Thoracic aorta (tissue), 2 donors: ENCODE results near the gene EEF1AKMT1. TPM values are rescaled to one million over a fixed set of nuclear protein-coding genes. Genes with fewer than 3 reads are reported as not detected.

Source experiments
- ATAC-seq: fragments of 150-250 bp; one replicate; pipeline ENCODE4 v1.8.0; 2017; ENCODE audit warnings: low read depth; ENCODE audit not compliant: insufficient number of reproducible peaks, low FRiP score
- DNase-seq: peaks from one replicate; pipeline ENCODE4 v3.0.0-alpha.2; 2020; ENCODE audit warnings: low spot score
- H3K27ac ChIP-seq, 2 donors: fragments of 200-600 bp; sonication (generic); 1 replicate in 1 of 2; 2 replicates in 1 of 2; pipeline ENCODE4 v1.5.1; 2016; ENCODE audit warnings: mild to moderate bottlenecking in 2 of 2, moderate library complexity in 2 of 2
- H3K27me3 ChIP-seq: fragments of 200-600 bp; sonication (generic); replicated peaks from 2 replicates; pipeline ENCODE4 v1.6.0; 2016; ENCODE audit warnings: mild to moderate bottlenecking; ENCODE audit not compliant: insufficient read depth
- H3K36me3 ChIP-seq: fragments of 200-600 bp; sonication (generic); one replicate; pipeline ENCODE4 v1.5.1; 2016
- H3K4me1 ChIP-seq, 2 donors: fragments of 200-600 bp; sonication (generic); 1 replicate in 1 of 2; 2 replicates in 1 of 2; pipeline versions ENCODE4 v1.5.1 to v1.6.0; 2016; ENCODE audit warnings: low read depth in 2 of 2, mild to moderate bottlenecking in 1 of 2; ENCODE audit not compliant: control insufficient read depth in 1 of 2
- H3K4me3 ChIP-seq: fragments of 200-600 bp; sonication (generic); 2 replicates; pipeline ENCODE4 v1.5.1; 2016; ENCODE audit warnings: mild to moderate bottlenecking
- H3K9me3 ChIP-seq: fragments of 200-600 bp; sonication (generic); 2 replicates; pipeline ENCODE4 v1.5.1; 2016
- CTCF ChIP-seq: fragments of 200-600 bp; sonication (generic); IDR thresholded peaks from one replicate; pipeline ENCODE4 v1.5.1; 2019; ENCODE audit warnings: antibody characterized with exemption
- total RNA-seq, 2 donors: library from RNA; depleted of rRNA; stranded (reverse); fragments of >200 nt; gene quantifications; one replicate each; pipeline versions ENCODE4 v1.1.0 to v1.2.3, GENCODE V29; 2016

Gene EEF1AKMT1
- total RNA-seq, 2 donors from 2014 or later: 8.4 to 12.7 TPM

DNA sequence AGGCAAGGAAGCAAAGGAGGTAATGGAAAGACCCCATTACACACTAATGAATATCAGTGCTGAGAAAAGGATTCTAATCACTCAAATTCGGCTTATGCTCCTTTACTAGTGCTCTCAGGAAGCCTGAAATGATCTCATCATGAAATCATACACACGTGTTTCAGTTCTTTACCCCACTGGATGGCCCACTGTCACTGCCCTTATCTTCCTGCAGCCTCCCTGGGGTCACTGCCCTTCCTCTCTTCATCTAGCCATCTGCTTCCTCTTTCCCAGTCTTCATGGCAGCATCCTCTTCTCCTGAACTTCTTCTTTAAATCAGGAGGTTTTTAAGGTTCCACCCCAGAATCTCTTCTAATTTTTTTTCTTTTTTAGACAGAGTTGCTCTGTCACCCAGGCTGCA lies 27.9 kb upstream of the EEF1AKMT1 start:
- TF ChIP-seq CTCF: no peak
- H3K4me1 ChIP-seq: peaks cover 2 to 8% of the 10 kb centered on the region in 2 donors
- no peak for ATAC-seq
- no peaks in the 10 kb centered on the region for H3K9me3 ChIP-seq
- H3K4me3 ChIP-seq: no peak overlapping the region
- H3K36me3 ChIP-seq: peaks cover 3% of the 10 kb centered on the region
- H3K27me3 ChIP-seq: no peaks in the 10 kb centered on the region
- no peak for DNase-seq
- no peak overlapping the region for H3K27ac ChIP-seq

DNA sequence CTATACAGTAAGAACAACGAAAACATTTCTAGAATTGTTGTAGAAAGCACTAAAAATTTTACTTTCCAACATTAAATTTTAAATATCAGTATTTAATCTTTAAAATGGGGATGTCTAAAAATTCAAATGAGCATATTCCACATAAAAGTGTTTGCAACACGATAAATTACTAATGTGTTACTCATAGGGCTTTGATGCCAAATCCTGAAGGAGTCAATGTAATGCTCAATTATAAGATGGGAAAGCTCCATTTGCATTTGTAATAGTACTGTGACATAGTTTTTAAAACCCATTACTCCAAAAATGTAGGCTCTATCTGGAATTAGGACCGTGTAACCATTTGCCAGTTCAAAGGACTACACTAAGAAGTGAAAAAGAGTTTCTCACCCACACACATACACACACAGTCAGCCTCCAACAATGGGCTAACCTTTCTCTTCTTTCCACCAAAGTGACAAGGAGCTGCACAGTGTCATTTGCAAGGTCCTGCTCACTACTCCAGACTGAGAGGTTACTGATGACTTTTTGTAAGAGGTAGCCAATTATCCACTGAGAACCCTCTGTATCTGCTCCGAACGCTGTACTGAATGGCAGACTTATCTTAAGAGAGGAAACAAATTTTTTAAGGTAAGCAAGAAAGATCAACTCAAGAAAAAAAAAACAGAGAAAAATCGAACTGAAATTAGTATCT lies 26.1 kb upstream of the EEF1AKMT1 start:
- H3K27ac ChIP-seq: no peak overlapping the region
- DNase-seq: no peak
- H3K27me3 ChIP-seq: no peaks in the 10 kb centered on the region
- TF ChIP-seq CTCF: no peak
- H3K4me1 ChIP-seq: peaks cover 2 to 8% of the 10 kb centered on the region in 2 donors
- no peaks in the 10 kb centered on the region for H3K9me3 ChIP-seq
- peaks cover 13% of the 10 kb centered on the region for H3K36me3 ChIP-seq
- no peak overlapping the region for H3K4me3 ChIP-seq
- ATAC-seq: no peak

- TF ChIP-seq CTCF: no peak
- DNase-seq: no peak
- H3K36me3 ChIP-seq: peaks cover 13% of the 10 kb centered on the region
- H3K9me3 ChIP-seq: no peaks in the 10 kb centered on the region
- H3K27ac ChIP-seq: no peak overlapping the region
- H3K4me1 ChIP-seq: peaks cover 2 to 8% of the 10 kb centered on the region in 2 donors
- H3K27me3 ChIP-seq: no peaks in the 10 kb centered on the region
- no peak for ATAC-seq
- H3K4me3 ChIP-seq: no peak overlapping the region
These were observed 24.3 kb upstream of the EEF1AKMT1 start for GRCh38 chr13:20798027-20798426.

GRCh38 chr13:20796791-20797508 lies 23.2 kb upstream of the EEF1AKMT1 start:
- H3K27me3 ChIP-seq: no peaks in the 10 kb centered on the region
- H3K4me3 ChIP-seq: no peak overlapping the region
- H3K36me3 ChIP-seq: peaks cover 13% of the 10 kb centered on the region
- ATAC-seq (no peak), DNase-seq (no peak)
- peaks cover 2 to 8% of the 10 kb centered on the region in 2 donors for H3K4me1 ChIP-seq
- H3K27ac ChIP-seq: no peak overlapping the region
- no peaks in the 10 kb centered on the region for H3K9me3 ChIP-seq
- no peak for TF ChIP-seq CTCF

DNA sequence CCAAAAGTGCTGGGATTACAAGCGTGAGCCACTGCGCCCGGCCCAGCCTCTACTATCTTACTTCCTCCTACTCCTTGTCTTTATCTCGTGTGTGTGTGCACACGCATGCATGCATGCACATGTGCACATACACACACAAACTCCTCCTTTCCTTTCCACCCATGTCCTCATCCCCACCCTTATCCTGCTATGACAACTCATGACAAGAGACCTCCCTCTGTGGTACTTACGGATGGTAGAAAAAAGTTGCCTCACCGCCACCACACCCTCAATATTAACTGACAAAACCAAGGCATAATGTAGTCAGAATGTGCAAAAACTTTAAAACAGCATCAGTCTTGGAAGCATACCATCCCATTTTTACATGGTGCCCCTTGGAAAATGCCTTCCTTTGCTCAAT lies 15.9 kb upstream of the EEF1AKMT1 start:
- ATAC-seq: no peak
- Histone ChIP-seq H3K4me3 (no peak overlapping the region), H3K36me3 (peaks cover 8% of the 10 kb centered on the region), H3K27me3 (no peaks in the 10 kb centered on the region), H3K9me3 (no peaks in the 10 kb centered on the region), H3K27ac (no peak overlapping the region), H3K4me1 (peaks cover 0 to 5% of the 10 kb centered on the region in 2 donors)
- TF ChIP-seq CTCF: no peak
- DNase-seq: no peak
